ES-I3 (cell line): ENCODE results near the gene LY6G5B.
A peak's percentile ranks its signal among the peaks of the same experiment; 100 is the strongest.

Source experiments
- H3K36me3 ChIP-seq: 2 replicates; pipeline ENCODE4 v1.6.1; 2013; ENCODE audit warnings: mild to moderate bottlenecking, low read length, control low read depth, moderate library complexity; ENCODE audit not compliant: insufficient read depth
- H3K4me1 ChIP-seq: 2 replicates; pipeline ENCODE4 v1.6.1; 2013; ENCODE audit warnings: mild to moderate bottlenecking, control low read depth, low read length; ENCODE audit not compliant: insufficient read depth
- H3K9ac ChIP-seq: 2 replicates; pipeline ENCODE4 v1.6.1; 2013; ENCODE audit warnings: low read depth, mild to moderate bottlenecking, low read length, moderate library complexity
- H3K9me3 ChIP-seq: 2 replicates; pipeline ENCODE4 v1.6.1; 2013; ENCODE audit warnings: mild to moderate bottlenecking, low read length, moderate library complexity; ENCODE audit not compliant: control insufficient read depth, insufficient read depth

The LY6G5B gene

GRCh38 chr6:31633447-31633846 is 36.3 kb upstream of the LY6G5B start:
- peaks cover 64% of the 10 kb centered on the region for H3K36me3 ChIP-seq
- no peaks in the 10 kb centered on the region for H3K4me1 ChIP-seq
- H3K9me3 ChIP-seq = no peaks in the 10 kb centered on the region
- no peak overlapping the region for H3K9ac ChIP-seq

GRCh38 chr6:31634131-31634530 is 35.6 kb upstream of the LY6G5B start:
- no peaks in the 10 kb centered on the region for H3K9me3 ChIP-seq
- H3K36me3 ChIP-seq = peaks cover 62% of the 10 kb centered on the region
- no peak overlapping the region for H3K9ac ChIP-seq
- H3K4me1 ChIP-seq = no peaks in the 10 kb centered on the region

GRCh38 chr6:31634969-31635575 is 34.7 kb upstream of the LY6G5B start:
- Histone ChIP-seq H3K4me1 (no peaks in the 10 kb centered on the region), H3K36me3 (peaks cover 68% of the 10 kb centered on the region), H3K9me3 (no peaks in the 10 kb centered on the region), H3K9ac (no peak overlapping the region)

- H3K9ac ChIP-seq = no peak overlapping the region
- H3K9me3 ChIP-seq = no peaks in the 10 kb centered on the region
- H3K4me1 ChIP-seq = no peaks in the 10 kb centered on the region
- peaks cover 66% of the 10 kb centered on the region for H3K36me3 ChIP-seq
These were observed 32.8 kb upstream of the LY6G5B start for GRCh38 chr6:31636698-31637596.

GRCh38 chr6:31639043-31639442 is 30.7 kb upstream of the LY6G5B start:
- H3K9ac ChIP-seq = no peak overlapping the region
- no peaks in the 10 kb centered on the region for H3K9me3 ChIP-seq
- no peaks in the 10 kb centered on the region for H3K4me1 ChIP-seq
- peaks cover 56% of the 10 kb centered on the region for H3K36me3 ChIP-seq

- Histone ChIP-seq H3K4me1 (no peaks in the 10 kb centered on the region), H3K9ac (no peak overlapping the region), H3K9me3 (no peaks in the 10 kb centered on the region), H3K36me3 (peaks cover 55% of the 10 kb centered on the region)
These were observed 30.3 kb upstream of the LY6G5B start for GRCh38 chr6:31639449-31639861.

GRCh38 chr6:31640612-31641011 is 29.2 kb upstream of the LY6G5B start:
- H3K9ac ChIP-seq = no peak overlapping the region
- H3K4me1 ChIP-seq = no peaks in the 10 kb centered on the region
- no peaks in the 10 kb centered on the region for H3K9me3 ChIP-seq
- H3K36me3 ChIP-seq = peaks cover 54% of the 10 kb centered on the region

GRCh38 chr6:31641370-31641769 is 28.4 kb upstream of the LY6G5B start:
- H3K9ac ChIP-seq = no peak overlapping the region
- peaks cover 49% of the 10 kb centered on the region for H3K36me3 ChIP-seq
- no peaks in the 10 kb centered on the region for H3K9me3 ChIP-seq
- no peaks in the 10 kb centered on the region for H3K4me1 ChIP-seq

GRCh38 chr6:31642798-31643570 is 26.8 kb upstream of the LY6G5B start:
- H3K4me1 ChIP-seq = no peaks in the 10 kb centered on the region
- no peaks in the 10 kb centered on the region for H3K9me3 ChIP-seq
- peaks cover 40% of the 10 kb centered on the region for H3K36me3 ChIP-seq
- H3K9ac ChIP-seq = no peak overlapping the region

GRCh38 chr6:31643818-31644454 is 25.8 kb upstream of the LY6G5B start:
- no peaks in the 10 kb centered on the region for H3K4me1 ChIP-seq
- H3K36me3 ChIP-seq = peaks cover 45% of the 10 kb centered on the region
- no peaks in the 10 kb centered on the region for H3K9me3 ChIP-seq
- H3K9ac ChIP-seq = no peak overlapping the region

GRCh38 chr6:31645325-31645724 is 24.5 kb upstream of the LY6G5B start:
- Histone ChIP-seq H3K4me1 (no peaks in the 10 kb centered on the region), H3K9me3 (no peaks in the 10 kb centered on the region), H3K9ac (no peak overlapping the region), H3K36me3 (peaks cover 41% of the 10 kb centered on the region)

- no peaks in the 10 kb centered on the region for H3K9me3 ChIP-seq
- H3K4me1 ChIP-seq = no peaks in the 10 kb centered on the region; the same call in 1 of the 2 replicates
- peak overlapping the region; percentile 76 for H3K9ac ChIP-seq
- H3K36me3 ChIP-seq = peaks cover 16% of the 10 kb centered on the region; the same call in 1 of the 2 replicates
These were observed 18.1 kb upstream of the LY6G5B start for GRCh38 chr6:31651602-31652191.

GRCh38 chr6:31652925-31653724 is 16.7 kb upstream of the LY6G5B start:
- Histone ChIP-seq H3K9me3 (no peaks in the 10 kb centered on the region), H3K36me3 (peaks cover 16% of the 10 kb centered on the region; the same call in 1 of the 2 replicates), H3K4me1 (no peaks in the 10 kb centered on the region; the same call in 1 of the 2 replicates)

More at GRCh38 chr6:31652925-31653724, 16.7 kb upstream of the LY6G5B start:
- peak overlapping the region; percentile 76 for H3K9ac ChIP-seq
